ENCODE results near the gene EIF5A.

- TF ChIP-seq CTCF (IDR thresholded peaks at IDR 0.05), result no peak
- TF ChIP-seq EP300 (IDR thresholded peaks at IDR 0.05), result no peak
- TF ChIP-seq POLR2AphosphoS5 (IDR thresholded peaks at IDR 0.05), result no peak
- no peak for TF ChIP-seq POLR2A (IDR thresholded peaks at IDR 0.05; ENCODE audit: low read depth)
Measured at GRCh38 chr17:7352910-7353635, 45.6 kb downstream of the EIF5A start.
